MG63 (cell line): ENCODE results near the gene CCR7. TPM values are rescaled to one million over a fixed set of nuclear protein-coding genes. Genes with fewer than 3 reads are reported as not detected.

Experiments
- DNase-seq: peaks from one replicate; pipeline ENCODE4 v3.0.0-alpha.2; 2020
- H3K27me3 ChIP-seq: fragments of 250-450 bp; sonication (Bioruptor Pico); 2 replicates; pipeline ENCODE4 v1.5.1; 2020; ENCODE audit warnings: mild to moderate bottlenecking, moderate library complexity
- H3K36me3 ChIP-seq: fragments of 250-450 bp; sonication (Bioruptor Pico); 2 replicates; pipeline ENCODE4 v1.5.1; 2020; ENCODE audit warnings: mild to moderate bottlenecking, moderate library complexity
- H3K4me3 ChIP-seq: fragments of 250-450 bp; sonication (Bioruptor Pico); 2 replicates; pipeline ENCODE4 v1.5.1; 2020; ENCODE audit warnings: mild to moderate bottlenecking, moderate library complexity
- H3K9me3 ChIP-seq: fragments of 250-450 bp; sonication (Bioruptor Pico); 2 replicates; pipeline ENCODE4 v1.5.1; 2020; ENCODE audit warnings: mild to moderate bottlenecking, moderate library complexity
- total RNA-seq: library from RNA; depleted of rRNA; stranded (reverse); fragments of >200 nt; shearing (Covaris generic); gene quantifications from 2 replicates; pipeline ENCODE4 v1.2.3, GENCODE V29; 2014; ENCODE audit warnings: low replicate concordance

The CCR7 gene
- total RNA-seq, 1 experiment from 2014 or later: not detected

DNA sequence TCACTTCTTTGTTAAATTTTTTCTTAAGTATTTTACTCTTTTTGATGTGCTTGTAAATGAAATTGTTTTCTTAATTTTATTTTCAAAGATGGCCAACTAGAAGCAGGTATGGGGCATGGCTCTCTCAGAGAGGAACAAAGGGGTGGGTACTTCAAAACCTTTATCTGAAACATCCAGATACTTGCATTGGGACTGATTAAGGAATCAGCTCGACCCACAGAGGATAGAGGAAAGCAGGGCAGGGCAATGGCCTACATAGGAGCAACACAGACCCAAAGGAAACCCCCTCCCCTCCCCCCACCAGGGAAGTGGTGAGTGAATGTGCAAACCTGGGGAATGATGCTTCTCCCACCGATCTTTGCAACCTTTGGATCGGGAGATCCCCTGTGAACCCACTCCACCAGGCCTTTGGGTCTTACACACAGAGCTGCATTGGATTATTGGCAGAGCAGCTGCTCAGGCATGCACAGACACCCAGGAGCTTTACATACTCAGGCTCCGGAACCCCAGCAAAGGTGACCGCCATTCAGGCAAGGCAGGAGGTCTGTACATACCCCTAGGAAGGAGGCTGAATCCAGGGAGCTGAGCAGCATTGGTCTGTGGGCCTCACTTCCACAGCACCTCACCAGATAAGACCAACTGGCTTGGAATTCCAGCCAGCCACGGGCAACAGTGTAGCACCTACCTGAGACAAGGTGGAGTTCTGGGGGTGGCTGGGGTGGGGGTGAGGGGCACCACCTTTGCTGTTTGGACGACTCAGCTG is 3.0 kb upstream of the CCR7 start:
- DNase-seq: no peak
- peaks cover 16% of the 10 kb centered on the region for H3K9me3 ChIP-seq
- H3K27me3 ChIP-seq: peaks cover 19% of the 10 kb centered on the region
- H3K36me3 ChIP-seq: no peaks in the 10 kb centered on the region
- H3K4me3 ChIP-seq: no peak overlapping the region

- Histone ChIP-seq H3K36me3 (no peaks in the 10 kb centered on the region), H3K27me3 (peaks cover 19% of the 10 kb centered on the region), H3K4me3 (no peak overlapping the region), H3K9me3 (peaks cover 13% of the 10 kb centered on the region)
- DNase-seq: no peak
Measured at GRCh38 chr17:40567377-40567776, 2.1 kb upstream of the CCR7 start.

DNA sequence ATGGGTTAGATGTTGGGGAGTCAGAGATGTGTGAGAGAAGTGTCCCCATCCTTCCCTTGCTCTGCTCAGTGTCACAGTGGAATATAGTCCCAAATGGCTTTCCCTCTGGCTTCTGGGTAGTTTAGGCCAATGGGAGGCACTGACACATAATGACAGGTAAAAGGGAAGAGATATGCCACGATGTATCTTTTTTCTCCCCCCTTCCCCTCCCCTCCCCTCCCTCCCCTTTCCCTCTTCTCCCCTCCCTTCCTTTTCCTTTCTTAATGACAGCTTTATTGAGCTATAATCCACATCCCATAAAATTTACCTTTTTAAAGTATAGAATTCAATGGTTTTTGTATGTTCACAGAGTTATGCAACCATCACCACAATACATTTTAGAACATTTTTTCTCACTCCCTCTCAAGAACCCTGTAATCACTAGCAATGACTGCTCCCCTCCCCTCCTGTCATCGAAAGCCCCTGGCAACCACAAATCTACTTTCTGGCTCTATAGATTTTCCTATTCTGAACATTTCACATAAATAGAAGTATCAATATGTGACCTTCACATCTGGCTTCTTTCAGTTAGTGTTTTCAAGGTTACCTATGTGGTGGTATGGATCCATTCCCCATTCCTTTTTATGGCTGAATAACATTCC is 617 bp upstream of the CCR7 start:
- Histone ChIP-seq H3K27me3 (peaks cover 10% of the 10 kb centered on the region), H3K4me3 (no peak overlapping the region), H3K36me3 (no peaks in the 10 kb centered on the region), H3K9me3 (peaks cover 5% of the 10 kb centered on the region; the same call in 1 of the 2 replicates)
- no peak for DNase-seq

DNA sequence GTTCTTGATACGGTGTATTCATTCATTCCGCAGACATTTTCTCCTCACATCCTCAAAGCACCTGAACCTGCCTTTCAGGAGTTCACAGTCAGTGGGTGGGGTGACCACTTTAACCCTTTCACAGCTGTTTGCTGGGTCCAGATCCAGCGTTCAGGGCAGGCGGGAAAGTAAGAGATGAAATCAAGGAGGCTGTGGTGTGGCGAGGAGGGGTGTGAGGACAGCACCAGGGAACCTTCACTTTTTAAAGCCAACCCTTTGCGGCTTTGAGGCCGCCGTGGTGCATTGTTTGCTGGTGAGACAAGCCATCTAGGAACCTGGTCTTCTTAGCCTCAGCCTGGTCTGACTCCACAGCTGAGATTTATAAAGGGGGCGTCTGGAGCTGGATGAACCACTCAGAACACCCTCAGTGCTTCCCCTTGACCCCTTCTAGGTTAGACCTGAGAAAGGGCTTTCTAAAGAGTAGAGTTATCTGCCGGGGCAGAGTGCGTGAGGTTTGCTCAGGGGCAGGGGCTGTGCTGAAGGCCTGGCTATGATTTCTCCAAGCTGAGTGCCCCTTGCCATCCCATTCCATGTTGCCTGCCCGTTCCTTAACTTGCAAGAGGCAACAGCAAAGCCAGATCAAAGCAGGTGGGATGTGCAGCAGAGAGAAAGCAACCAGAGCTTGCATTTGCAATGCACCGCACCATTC is 933 bp downstream of the CCR7 start:
- H3K36me3 ChIP-seq: no peaks in the 10 kb centered on the region
- H3K4me3 ChIP-seq: no peak overlapping the region
- H3K27me3 ChIP-seq: peaks cover 5% of the 10 kb centered on the region
- DNase-seq: no peak
- no peaks in the 10 kb centered on the region for H3K9me3 ChIP-seq

DNA sequence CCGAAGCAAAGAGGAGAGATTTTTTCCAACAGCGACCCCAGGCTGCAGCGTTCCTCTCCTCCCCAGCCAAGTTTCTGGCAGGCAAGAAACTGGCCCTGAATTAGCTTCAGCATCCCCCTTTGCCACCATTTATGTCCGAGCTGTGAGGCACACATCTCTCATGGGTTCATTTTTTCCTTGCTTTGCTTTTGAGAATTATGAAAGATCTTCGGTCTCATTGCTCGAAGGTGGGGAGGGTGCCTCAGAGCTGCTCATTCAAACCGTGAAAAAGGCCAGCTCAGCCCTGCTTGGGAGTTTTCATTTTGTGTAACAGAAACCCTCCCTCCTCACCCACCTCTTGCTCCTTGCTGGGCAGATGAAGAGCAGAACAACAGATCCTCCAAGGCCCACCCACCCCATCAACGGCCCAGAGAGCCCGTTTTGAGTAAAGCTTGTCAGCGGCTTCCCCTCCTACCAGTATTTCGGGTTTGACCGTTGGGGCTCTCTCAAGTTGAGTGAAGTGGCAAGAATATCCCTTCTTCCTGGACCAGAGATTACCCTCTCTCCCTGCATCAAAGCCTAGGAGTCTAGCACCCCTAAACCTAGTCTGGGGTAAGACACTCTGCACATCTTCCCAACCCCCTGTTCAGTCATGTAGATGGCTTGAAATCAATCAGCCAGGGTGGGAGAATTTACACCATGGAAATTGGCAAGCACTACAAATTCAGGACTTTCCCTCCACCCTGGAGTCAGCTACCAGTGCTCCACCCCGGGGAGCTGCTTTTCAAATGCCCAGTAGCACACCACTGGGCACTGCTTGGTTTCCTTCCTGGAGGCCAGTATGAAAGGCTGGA is 1.8 kb downstream of the CCR7 start:
- Histone ChIP-seq H3K27me3 (no peaks in the 10 kb centered on the region; the same call in 1 of the 2 replicates), H3K36me3 (no peaks in the 10 kb centered on the region), H3K9me3 (no peaks in the 10 kb centered on the region), H3K4me3 (no peak overlapping the region)
- no peak for DNase-seq

DNA sequence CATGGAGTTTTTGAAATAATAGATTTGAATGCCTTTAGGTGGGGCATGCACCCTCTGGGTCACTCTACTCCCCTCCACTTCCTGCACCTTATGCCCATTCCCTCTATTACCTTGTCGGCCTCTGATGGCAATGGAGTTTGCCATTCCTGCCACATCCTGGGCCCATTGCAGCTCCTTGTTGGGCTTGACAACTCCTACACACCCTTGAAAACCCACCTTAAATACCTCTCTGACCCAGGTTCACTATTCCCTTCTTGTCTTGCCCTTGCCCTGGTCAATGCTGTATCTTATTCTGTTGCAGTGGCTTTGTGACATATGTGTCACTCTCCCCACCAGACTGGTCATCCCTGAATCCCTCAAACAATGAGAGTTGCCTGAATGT is 2.4 kb downstream of the CCR7 start:
- H3K27me3 ChIP-seq: no peaks in the 10 kb centered on the region; the same call in 1 of the 2 replicates
- H3K36me3 ChIP-seq: no peaks in the 10 kb centered on the region
- no peak overlapping the region for H3K4me3 ChIP-seq
- DNase-seq: no peak
- H3K9me3 ChIP-seq: no peaks in the 10 kb centered on the region

GRCh38 chr17:40561871-40562611 is 3.2 kb downstream of the CCR7 start:
- Histone ChIP-seq H3K4me3 (no peak overlapping the region), H3K27me3 (no peaks in the 10 kb centered on the region; the same call in 1 of the 2 replicates)
- DNase-seq: no peak

DNA sequence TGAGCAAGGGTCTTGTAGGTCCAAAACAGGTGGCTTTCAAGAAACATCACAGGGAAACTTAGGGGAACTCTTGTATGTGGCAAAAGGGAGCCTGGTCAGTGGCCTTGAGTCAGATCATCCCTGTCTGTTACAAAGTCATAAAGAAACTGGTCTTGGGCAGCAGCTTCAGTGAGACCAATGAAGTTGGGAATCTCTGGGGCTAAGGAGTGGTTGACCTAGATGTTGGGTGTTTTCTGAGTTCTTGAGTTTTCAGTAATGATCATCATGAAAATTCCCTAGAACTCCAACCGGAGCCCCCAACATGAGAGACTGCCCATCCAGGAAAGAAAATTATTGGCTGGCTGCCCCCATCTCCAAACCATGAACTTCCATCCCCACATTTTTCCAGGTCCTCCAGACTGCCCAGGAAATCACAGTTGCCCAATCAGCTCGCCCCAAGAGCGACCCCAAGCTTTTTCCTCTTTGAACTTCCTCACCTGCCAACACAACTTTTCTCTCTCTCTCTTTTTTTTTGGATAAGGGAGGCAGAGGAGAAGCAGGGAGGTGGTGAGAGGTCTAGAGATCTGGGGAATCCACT is 3.9 kb downstream of the CCR7 start:
- no peaks in the 10 kb centered on the region for H3K36me3 ChIP-seq
- no peaks in the 10 kb centered on the region for H3K9me3 ChIP-seq
- DNase-seq: no peak
- no peaks in the 10 kb centered on the region; the same call in 1 of the 2 replicates for H3K27me3 ChIP-seq
- no peak overlapping the region for H3K4me3 ChIP-seq

More at GRCh38 chr17:40561871-40562611, 3.2 kb downstream of the CCR7 start:
- Histone ChIP-seq H3K9me3 (no peaks in the 10 kb centered on the region), H3K36me3 (no peaks in the 10 kb centered on the region)

- no peak for DNase-seq
- Histone ChIP-seq H3K4me3 (no peak overlapping the region), H3K9me3 (no peaks in the 10 kb centered on the region), H3K36me3 (no peaks in the 10 kb centered on the region), H3K27me3 (no peaks in the 10 kb centered on the region)
Measured at GRCh38 chr17:40560592-40561293, 4.5 kb downstream of the CCR7 start.

DNA sequence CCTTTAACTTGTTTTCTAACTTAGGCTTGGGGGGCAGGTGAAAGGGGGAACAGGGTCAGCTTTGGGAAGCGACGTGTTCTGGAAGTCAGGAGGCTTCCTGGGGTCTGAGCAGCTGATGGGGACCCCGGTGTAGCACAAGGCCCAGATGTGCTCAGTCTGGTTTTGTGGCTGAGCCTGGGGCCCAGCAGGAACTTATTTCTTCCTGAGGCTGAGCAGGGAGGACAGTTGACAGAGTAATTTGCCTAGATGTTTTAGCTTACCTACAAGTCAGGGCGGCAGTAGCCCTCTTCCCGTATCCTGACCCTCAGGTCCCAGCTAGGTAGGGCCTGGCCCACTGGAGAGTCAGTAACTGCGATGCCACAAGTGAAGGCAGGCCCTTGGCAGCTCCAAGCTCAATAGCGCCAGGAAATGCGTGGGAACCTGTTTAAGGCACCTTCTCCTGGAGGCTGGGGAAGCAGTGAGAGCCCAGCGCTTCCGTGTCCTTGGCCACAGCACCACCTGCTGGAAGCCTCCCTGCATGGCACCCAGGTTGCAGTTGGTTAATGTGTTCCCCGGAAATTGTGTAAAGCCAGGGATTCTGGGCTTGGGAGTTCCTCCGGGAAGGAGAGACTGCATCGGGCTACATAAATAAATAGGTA is 5.2 kb downstream of the CCR7 start:
- Histone ChIP-seq H3K27me3 (no peaks in the 10 kb centered on the region), H3K9me3 (no peaks in the 10 kb centered on the region), H3K36me3 (no peaks in the 10 kb centered on the region), H3K4me3 (no peak overlapping the region)
- peak; percentile 86 for DNase-seq

DNA sequence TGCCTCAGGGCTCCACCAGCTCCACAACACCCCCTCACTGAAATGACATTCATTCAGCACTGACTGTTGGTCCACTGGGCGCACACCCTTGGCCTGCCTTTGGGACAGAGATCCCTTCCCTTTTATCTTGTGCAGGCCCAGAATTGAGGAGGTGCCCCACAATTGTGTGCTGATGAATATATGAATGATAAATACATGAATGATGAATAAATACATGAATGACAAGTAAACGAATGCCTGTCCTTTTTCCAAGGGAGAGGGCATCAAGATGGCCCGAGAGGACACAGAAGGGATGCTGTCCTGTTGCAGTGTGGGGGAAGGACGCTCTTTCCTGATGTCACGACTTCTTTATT is 5.7 kb downstream of the CCR7 start:
- H3K27me3 ChIP-seq: no peaks in the 10 kb centered on the region
- H3K36me3 ChIP-seq: no peaks in the 10 kb centered on the region
- no peaks in the 10 kb centered on the region for H3K9me3 ChIP-seq
- no peak for DNase-seq
- H3K4me3 ChIP-seq: no peak overlapping the region

- Histone ChIP-seq H3K4me3 (no peak overlapping the region), H3K9me3 (no peaks in the 10 kb centered on the region), H3K36me3 (no peaks in the 10 kb centered on the region), H3K27me3 (no peaks in the 10 kb centered on the region)
- no peak for DNase-seq
Measured at GRCh38 chr17:40558890-40559563, 6.2 kb downstream of the CCR7 start.

DNA sequence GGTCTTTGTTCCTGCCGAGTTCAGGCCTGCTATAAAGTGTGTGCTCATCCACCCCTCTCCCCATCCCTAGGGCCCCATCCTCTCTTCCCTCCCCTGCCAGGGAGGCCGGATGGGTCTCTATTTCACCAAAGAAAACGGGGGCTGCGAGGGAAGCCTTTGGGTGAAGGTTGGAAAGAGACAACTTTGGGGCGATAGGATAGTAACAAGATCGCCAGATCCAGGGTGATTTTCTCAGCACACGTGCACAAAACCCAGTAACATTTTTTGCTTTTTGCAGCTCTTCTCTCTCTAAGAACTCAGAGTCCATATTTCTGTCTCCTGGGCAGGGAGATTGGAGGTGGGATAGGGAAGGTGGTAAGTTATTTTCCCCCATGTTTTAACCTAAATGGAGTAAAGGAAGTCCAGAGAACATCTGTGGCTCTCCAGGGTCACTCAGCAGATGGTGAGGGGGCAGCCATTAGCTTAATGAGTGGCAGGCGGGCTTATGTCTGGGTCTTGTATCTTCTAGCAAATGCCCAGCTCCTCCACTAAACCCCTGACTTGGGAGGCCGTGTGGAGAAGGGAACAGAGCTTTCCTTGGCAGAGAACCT is 6.9 kb downstream of the CCR7 start:
- no peak overlapping the region for H3K4me3 ChIP-seq
- no peaks in the 10 kb centered on the region for H3K9me3 ChIP-seq
- no peaks in the 10 kb centered on the region for H3K27me3 ChIP-seq
- no peak for DNase-seq
- no peaks in the 10 kb centered on the region for H3K36me3 ChIP-seq
